A204.1 (cell line): ENCODE measurements around the gene MCEMP1.

Source experiments
- FAIRE-seq: peaks from 2 replicates; lab custom pipeline; 2012; peaks lifted over from hg19 to GRCh38; lab: Jason Lieb, UNC

MCEMP1 gene

GRCh38 chr19:7698583-7698982, 21.7 kb downstream of the MCEMP1 start:
- FAIRE-seq: no peak

GRCh38 chr19:7699003-7699402, 22.1 kb downstream of the MCEMP1 start:
- no peak for FAIRE-seq

DNA sequence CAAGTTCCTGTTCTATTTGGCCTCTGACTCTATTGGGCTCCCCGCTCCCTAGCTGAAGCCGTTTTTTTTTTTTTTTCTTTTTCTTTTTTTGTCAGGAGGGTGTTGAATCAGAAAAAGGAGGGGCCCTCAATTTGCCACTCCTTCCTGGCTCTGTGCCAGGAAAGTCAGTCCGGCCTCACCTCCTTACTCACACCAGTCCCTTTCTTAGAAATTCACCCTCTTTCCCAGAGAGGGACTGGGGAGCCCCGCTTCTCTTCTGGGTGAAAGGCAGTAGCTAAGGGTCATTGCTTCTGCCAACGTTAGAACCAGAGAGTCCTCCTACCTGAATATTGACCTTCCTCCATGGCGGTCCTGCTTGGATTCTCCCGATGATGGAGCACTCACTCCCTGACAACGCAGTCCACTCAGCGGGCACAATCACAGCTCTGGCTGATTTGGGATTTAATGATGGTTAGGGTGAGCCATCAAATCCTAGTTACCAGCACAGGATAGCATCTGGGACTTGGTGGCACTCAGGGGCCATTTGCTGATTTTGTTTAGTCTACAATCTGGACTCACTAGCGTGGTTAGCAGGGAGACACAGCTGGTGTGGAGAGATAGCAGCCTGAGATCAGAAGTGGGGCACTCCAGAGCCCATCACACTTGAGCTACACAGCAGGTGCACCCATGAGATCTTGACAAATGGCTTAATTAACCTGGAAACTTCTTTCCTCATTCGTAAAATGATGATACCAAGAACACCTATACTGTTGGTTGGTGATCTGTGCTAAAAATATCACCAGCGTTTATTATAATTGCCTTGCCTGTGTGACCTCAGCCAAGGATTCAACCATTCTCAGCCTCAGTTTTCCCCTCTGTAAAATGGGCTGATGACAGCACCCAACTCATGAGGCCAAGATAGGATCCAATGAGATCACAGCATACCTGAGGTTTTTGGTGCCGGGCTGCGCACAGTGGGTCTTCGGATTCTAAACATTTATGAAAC, 22.8 kb downstream of the MCEMP1 start:
- FAIRE-seq: no peak

- no peak for FAIRE-seq
These were observed 24.3 kb downstream of the MCEMP1 start for GRCh38 chr19:7701049-7701653.

DNA sequence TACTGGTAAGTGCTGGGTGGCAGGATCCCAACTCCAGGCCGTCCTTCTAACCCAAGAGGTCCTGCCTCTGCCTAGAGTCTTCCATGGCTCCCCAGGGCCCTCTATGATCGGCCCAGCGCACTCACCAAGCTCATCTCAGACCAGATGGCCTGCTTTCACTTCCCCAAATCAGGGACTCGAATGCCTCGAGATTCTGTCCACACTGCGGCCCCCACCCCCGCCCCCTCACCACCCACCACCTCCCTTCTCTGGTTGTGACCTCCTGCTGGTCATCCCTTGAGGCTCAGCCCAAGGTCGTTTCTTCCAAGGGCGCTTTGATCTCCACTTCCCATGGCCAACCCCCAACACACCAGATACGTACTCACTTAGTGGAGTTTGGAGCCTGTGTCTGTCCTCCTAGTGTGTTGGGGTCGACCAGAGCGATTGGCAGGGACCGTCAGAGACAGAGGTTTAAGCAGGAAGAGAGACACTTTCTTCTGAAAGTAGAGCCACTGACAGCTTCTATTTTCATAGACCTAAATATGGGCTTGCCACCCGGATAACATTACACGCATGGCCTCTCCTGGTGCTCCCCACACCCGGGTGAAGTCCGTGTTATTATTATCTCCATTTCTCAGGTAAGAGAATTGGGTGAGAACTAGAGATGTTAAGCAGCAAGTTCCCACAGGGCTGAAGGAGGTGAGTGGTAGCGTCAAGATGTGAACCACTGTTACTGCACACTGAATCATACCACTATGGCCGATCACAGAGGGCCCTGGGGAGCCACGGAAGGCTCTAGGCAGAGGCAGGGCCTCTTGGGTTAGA, 25.0 kb downstream of the MCEMP1 start, which contains the start of gene FCER2:
FCER2 (minus strand) TSS at position 478 of the 804 bp plus-strand sequence. CDS start 2,371 bp downstream, outside the sequence.
- FAIRE-seq: no peak

- no peak for FAIRE-seq
These were observed 26.4 kb downstream of the MCEMP1 start for GRCh38 chr19:7703332-7703731.

- no peak for FAIRE-seq
These were observed 27.6 kb downstream of the MCEMP1 start for GRCh38 chr19:7704280-7705060.

DNA sequence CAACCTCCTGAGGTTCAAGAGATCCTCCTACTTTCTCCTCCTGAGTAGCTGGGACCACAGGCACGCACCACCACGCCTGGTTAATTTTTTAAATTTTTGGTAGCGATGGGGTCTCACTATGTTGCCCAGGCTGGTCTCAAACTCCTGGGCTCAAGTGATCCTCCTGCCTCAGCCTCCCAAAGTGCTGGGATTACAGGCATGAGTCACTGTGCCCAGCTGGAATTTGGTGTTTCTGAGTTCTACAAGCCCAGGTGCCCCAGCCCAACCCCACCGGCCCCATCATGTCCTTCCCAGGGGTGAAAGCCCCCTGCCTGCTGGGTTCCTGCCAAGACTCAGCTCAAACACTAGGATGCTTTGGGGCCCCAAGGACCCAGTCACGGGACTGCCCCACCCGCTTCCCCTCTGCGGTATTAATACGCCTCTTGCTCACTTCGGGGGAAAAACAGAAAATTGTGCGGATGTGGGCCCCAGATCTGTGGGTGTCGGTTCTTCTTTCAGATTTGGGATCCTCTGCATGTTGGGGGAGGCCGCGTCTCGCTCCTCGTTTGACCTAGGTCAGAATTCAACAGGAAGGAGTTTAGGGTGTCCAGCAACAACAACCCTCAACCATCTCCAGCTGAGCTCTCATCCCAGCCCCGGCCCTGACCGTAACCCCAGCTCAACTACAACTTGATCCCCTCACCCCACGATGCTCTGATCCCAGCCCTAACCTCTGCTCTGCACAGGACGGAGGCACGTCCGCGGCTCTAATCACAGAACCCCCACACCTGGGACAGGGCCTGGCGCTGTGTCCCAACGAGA, 28.7 kb downstream of the MCEMP1 start:
- FAIRE-seq: no peak

- no peak for FAIRE-seq
These were observed 29.5 kb downstream of the MCEMP1 start for GRCh38 chr19:7706188-7706954.

DNA sequence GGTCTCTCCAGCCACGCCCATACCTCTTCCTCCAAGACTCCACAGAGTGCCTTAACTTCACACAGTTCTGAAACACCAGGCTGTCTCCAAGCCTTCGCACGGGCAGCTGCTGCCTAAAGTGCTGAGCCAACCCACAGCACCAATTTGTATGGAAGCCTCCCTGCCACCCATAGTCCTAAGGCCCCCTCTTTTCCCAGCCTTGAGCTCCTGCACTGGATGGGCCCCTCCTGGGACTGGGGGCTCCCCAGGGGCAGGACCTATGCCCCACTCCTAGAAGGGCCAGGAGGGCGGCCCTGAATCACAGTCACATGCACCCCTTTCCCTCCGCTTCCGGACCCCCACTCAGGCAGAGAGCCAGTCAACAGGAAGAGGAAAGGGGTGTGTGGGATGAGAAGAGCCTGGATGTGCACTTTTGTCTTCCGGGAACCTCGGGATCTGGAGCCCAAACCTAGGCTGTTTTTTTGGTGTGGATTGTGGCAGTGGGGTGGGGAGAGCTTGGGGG, 30.1 kb downstream of the MCEMP1 start:
- FAIRE-seq: no peak

DNA sequence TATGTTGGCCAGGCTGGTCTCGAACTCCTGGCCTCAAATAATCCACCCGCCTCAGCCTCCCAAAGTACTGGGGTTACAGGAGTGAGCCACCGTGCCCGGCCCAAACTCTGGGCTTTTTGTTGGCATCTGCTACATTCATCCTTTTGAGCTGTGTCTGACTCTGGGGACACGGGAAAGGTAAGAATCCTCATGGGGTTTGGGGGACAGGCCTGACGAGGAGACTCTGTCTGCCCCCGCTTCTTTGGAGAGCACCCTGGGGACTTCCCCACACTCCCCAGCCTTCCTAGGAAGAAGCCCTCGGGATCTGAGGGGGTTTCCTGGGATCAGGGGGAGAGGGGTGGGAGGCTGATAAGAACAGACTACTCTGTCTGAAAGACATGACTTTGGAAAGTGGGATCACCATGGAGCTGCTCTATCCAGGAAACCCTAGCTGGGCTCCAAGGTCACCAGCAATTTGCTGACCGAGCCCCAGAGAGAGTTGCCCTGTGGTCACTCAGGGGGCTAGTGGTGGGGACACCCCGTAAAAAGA, 33.1 kb downstream of the MCEMP1 start:
- no peak for FAIRE-seq

GRCh38 chr19:7710616-7711015, 33.7 kb downstream of the MCEMP1 start:
- FAIRE-seq: no peak

DNA sequence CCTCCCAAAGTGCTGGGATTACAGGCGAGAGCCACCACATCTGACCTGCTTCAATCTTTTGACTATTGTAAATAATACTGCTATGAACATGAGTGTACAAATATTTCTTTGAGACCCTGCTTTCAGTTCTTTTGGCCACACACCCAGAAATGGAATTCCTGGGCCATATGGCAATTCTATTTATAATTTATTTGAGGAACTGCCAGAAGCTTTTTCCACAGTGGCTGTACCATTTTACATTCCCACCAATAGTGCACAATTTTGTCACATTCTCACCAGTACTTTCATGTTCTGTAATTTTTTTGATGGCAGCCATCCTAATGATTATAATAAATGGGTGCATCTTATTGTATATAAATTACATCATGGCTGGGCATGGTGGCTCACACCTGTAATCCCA, 38.8 kb downstream of the MCEMP1 start:
- FAIRE-seq: no peak

- no peak for FAIRE-seq
These were observed 39.9 kb downstream of the MCEMP1 start for GRCh38 chr19:7716762-7717161.

- FAIRE-seq: no peak
These were observed 41.8 kb downstream of the MCEMP1 start for GRCh38 chr19:7718668-7719067.

DNA sequence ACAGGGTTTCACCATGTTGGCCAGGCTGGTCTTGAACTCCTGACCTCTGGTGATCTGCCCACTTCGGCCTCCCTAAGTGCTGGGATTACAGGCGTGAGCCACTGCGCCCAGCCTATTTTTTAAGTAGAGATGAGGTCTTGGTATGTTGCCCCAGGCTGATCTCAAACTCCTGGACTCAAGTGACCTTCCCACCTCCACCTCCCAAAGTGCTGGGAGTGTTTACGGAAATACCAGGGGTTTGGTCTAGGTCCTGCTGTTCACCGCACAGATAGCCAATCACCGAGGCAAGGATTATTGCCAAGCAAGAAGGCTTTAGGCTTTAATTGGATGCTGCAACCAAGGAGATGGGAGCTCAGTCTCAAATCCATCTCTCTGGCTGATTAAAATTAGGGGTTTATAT, 43.5 kb downstream of the MCEMP1 start:
- no peak for FAIRE-seq

- FAIRE-seq: no peak
These were observed 45.4 kb downstream of the MCEMP1 start for GRCh38 chr19:7722231-7722651.

DNA sequence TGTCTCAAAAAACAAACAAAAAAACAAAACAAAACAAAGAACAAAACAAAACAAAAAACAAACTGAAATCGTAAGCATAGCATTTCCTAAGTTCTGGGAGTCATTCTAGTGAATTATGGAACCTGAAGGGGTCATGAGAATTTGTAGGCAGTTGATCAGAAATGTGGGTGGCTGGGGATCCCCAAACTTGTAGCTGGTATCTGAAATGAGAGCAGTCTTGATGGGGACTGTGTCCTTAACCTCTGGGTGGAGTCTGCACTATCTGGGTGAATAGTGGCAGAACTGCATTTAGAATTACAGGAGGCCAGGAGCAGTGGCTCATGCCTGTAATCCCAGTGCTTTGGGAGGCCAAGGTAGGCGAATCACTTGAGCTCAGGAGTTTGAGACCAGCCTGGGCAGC, 48.9 kb downstream of the MCEMP1 start:
- FAIRE-seq: no peak

- FAIRE-seq: no peak
These were observed 52.3 kb downstream of the MCEMP1 start for GRCh38 chr19:7729211-7729610.
